ENCODE measurements around the gene PRKN. TPM values are rescaled to one million over a fixed set of nuclear protein-coding genes. Genes with fewer than 3 reads are reported as not detected.

The PRKN gene
- total RNA-seq, 1 donor from 2014 or later = 25.5 TPM

DNA sequence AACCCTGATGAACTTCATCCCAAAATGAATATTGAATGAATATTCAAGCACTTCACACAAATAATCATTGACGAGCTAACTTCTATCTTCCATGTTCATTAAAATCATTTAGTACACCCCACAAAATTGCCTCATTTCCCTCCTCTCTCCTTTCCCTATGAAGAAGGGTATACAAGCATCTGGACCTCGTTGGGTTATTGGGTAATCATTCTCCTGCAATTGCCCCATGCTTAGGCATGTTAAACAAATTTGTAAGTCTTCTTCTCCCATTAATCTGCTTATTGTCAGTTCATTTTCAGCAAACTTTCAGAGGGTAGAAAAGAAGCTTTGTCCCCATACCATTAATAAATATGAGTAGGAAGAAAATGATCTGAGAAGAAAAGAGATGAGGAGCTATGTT is 27.6 kb downstream of the PRKN start:
- no peak for DNase-seq
- Histone ChIP-seq H3K4me1 (peaks cover 12% of the 10 kb centered on the region), H3K27me3 (ENCODE audit: low read depth) (no peaks in the 10 kb centered on the region), H3K36me3 (no peaks in the 10 kb centered on the region), H3K9me3 (replicated peaks) (no peaks in the 10 kb centered on the region), H3K27ac (replicated peaks) (no peak overlapping the region), H3K4me3 (no peak overlapping the region)
- TF ChIP-seq, protein P1, sequence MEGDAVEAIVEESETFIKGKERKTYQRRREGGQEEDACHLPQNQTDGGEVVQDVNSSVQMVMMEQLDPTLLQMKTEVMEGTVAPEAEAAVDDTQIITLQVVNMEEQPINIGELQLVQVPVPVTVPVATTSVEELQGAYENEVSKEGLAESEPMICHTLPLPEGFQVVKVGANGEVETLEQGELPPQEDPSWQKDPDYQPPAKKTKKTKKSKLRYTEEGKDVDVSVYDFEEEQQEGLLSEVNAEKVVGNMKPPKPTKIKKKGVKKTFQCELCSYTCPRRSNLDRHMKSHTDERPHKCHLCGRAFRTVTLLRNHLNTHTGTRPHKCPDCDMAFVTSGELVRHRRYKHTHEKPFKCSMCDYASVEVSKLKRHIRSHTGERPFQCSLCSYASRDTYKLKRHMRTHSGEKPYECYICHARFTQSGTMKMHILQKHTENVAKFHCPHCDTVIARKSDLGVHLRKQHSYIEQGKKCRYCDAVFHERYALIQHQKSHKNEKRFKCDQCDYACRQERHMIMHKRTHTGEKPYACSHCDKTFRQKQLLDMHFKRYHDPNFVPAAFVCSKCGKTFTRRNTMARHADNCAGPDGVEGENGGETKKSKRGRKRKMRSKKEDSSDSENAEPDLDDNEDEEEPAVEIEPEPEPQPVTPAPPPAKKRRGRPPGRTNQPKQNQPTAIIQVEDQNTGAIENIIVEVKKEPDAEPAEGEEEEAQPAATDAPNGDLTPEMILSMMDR (IDR thresholded peaks at IDR 0.05; ENCODE audit: borderline replicate concordance) = no peak
- intact Hi-C loops (cut with micrococcal nuclease) = no loop called here

- no peaks in the 10 kb centered on the region for H3K9me3 ChIP-seq (replicated peaks)
- intact Hi-C loops (cut with micrococcal nuclease) = no loop called here
- H3K4me3 ChIP-seq = no peak overlapping the region
- H3K36me3 ChIP-seq = no peaks in the 10 kb centered on the region
- TF ChIP-seq, protein P1 (IDR thresholded peaks at IDR 0.05; ENCODE audit: borderline replicate concordance) = no peak
- H3K27me3 ChIP-seq (ENCODE audit: low read depth) = no peaks in the 10 kb centered on the region
- no peak overlapping the region for H3K27ac ChIP-seq (replicated peaks)
- peaks cover 12% of the 10 kb centered on the region for H3K4me1 ChIP-seq
- DNase-seq = no peak
These were observed 29.1 kb downstream of the PRKN start for GRCh38 chr6:162698440-162698839.

- no peaks in the 10 kb centered on the region for H3K9me3 ChIP-seq (replicated peaks)
- TF ChIP-seq, protein P1 (IDR thresholded peaks at IDR 0.05; ENCODE audit: borderline replicate concordance) = no peak
- H3K36me3 ChIP-seq = no peaks in the 10 kb centered on the region
- peaks cover 12% of the 10 kb centered on the region for H3K4me1 ChIP-seq
- no peak overlapping the region for H3K27ac ChIP-seq (replicated peaks)
- H3K4me3 ChIP-seq = no peak overlapping the region
- DNase-seq = no peak
- intact Hi-C loops (cut with micrococcal nuclease) = no loop called here
- no peaks in the 10 kb centered on the region for H3K27me3 ChIP-seq (ENCODE audit: low read depth)
These were observed 29.6 kb downstream of the PRKN start for GRCh38 chr6:162697872-162698403.

DNA sequence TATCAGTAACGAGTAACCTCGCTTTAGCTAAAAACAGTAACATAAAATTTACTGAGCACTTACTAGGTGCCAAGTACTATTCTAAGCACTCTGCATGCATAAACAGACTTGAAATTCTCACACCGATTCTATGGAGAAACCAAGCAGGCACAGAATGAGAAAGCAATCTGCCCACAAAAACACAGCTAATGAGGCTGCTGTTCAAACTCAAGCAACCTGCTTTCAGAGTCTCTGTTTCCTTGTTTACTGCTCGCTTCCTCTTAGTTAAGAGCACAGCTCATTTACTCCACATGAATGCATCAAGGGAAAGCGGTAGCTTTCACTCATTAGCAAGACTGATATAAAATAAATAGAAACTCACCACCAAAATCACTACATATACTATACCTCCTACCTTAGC is 37.4 kb downstream of the PRKN start:
- TF ChIP-seq, protein P1 (IDR thresholded peaks at IDR 0.05; ENCODE audit: borderline replicate concordance) = no peak
- Histone ChIP-seq H3K9me3 (replicated peaks) (no peaks in the 10 kb centered on the region), H3K4me1 (peaks cover 22% of the 10 kb centered on the region), H3K27me3 (ENCODE audit: low read depth) (no peaks in the 10 kb centered on the region), H3K27ac (replicated peaks) (no peak overlapping the region), H3K4me3 (no peak overlapping the region), H3K36me3 (no peaks in the 10 kb centered on the region)
- no peak for DNase-seq
- intact Hi-C loops (cut with micrococcal nuclease) = no loop called here

GRCh38 chr6:162688751-162689345 is 38.7 kb downstream of the PRKN start:
- H3K27ac ChIP-seq (replicated peaks) = no peak overlapping the region
- TF ChIP-seq, protein P1 (IDR thresholded peaks at IDR 0.05; ENCODE audit: borderline replicate concordance) = no peak
- intact Hi-C loops (cut with micrococcal nuclease) = no loop called here

More at GRCh38 chr6:162688751-162689345, 38.7 kb downstream of the PRKN start:
- no peak for DNase-seq
- H3K27me3 ChIP-seq (ENCODE audit: low read depth) = no peaks in the 10 kb centered on the region
- H3K4me1 ChIP-seq = peaks cover 30% of the 10 kb centered on the region
- no peaks in the 10 kb centered on the region for H3K36me3 ChIP-seq
- H3K4me3 ChIP-seq = no peak overlapping the region
- H3K9me3 ChIP-seq (replicated peaks) = no peaks in the 10 kb centered on the region
